PC-9 (cell line): ENCODE measurements around the gene CNN2. TPM values are rescaled to one million over a fixed set of nuclear protein-coding genes. Genes with fewer than 3 reads are reported as not detected.

Source experiments
- BruUV-seq: library from RNA; stranded (reverse); fragments of 400-500 nt; replicated peaks from 2 replicates; lab custom pipeline; 2021; lab: Mats Ljungman, UMichigan
- CTCF ChIA-PET: fragments of 300-600 bp; sonication (Branson Sonifier 250); formaldehyde crosslinking; loops from one replicate; lab custom pipeline; 2022; ENCODE audit warnings: antibody characterized with exemption; lab: Charles Lee
- POLR2A ChIA-PET: fragments of 300-600 bp; sonication (Branson Sonifier 250); formaldehyde crosslinking; loops from one replicate; lab custom pipeline; 2022; ENCODE audit warnings: antibody characterized with exemption; ENCODE audit not compliant: unreplicated experiment; lab: Charles Lee
- DNase-seq, 2 experiments: peaks; one replicate each; pipeline versions ENCODE4 v3.0.0 to v3.0.0-alpha.2; 2015 to 2022; ENCODE audit warnings: mixed read lengths in 1 of 2
- H2AFZ ChIP-seq: fragments of 200-600 bp; sonication (generic); 2 replicates; pipeline ENCODE4 v1.8.1; 2017; ENCODE audit warnings: antibody characterized with exemption
- H3F3A ChIP-seq: fragments of 200-600 bp; sonication (generic); 2 replicates; pipeline ENCODE4 v1.8.1; 2017; ENCODE audit warnings: antibody characterized with exemption, mild to moderate bottlenecking, low read depth; ENCODE audit not compliant: insufficient read depth
- H3K27ac ChIP-seq: fragments of 200-600 bp; sonication (generic); 2 replicates; pipeline ENCODE4 v1.6.1; 2016; ENCODE audit warnings: mixed run types
- H3K27me3 ChIP-seq: fragments of 200-600 bp; sonication (generic); 2 replicates; pipeline ENCODE4 v1.6.1; 2016; ENCODE audit warnings: low read depth, mixed run types; ENCODE audit not compliant: insufficient read depth
- H3K36me3 ChIP-seq: fragments of 200-600 bp; sonication (generic); 2 replicates; pipeline ENCODE4 v1.6.1; 2016; ENCODE audit warnings: low read depth, mixed run types
- H3K4me1 ChIP-seq: fragments of 200-600 bp; sonication (generic); replicated peaks from 2 replicates; pipeline ENCODE4 v1.6.1; 2016; ENCODE audit warnings: mixed run types; ENCODE audit not compliant: insufficient read depth
- H3K4me2 ChIP-seq: fragments of 200-600 bp; sonication (generic); 2 replicates; pipeline ENCODE4 v1.6.1; 2017; ENCODE audit warnings: mixed run types
- H3K4me3 ChIP-seq: fragments of 200-600 bp; sonication (generic); 2 replicates; pipeline ENCODE4 v1.6.1; 2016; ENCODE audit warnings: mixed run types
- H3K79me2 ChIP-seq: fragments of 200-600 bp; sonication (generic); 2 replicates; pipeline ENCODE4 v1.6.1; 2017; ENCODE audit warnings: low read depth, mixed run types
- H3K9me2 ChIP-seq: fragments of 200-600 bp; sonication (generic); 2 replicates; pipeline ENCODE4 v1.8.1; 2017; ENCODE audit warnings: mild to moderate bottlenecking; ENCODE audit not compliant: insufficient read depth
- H3K9me3 ChIP-seq: fragments of 200-600 bp; sonication (generic); 2 replicates; pipeline ENCODE4 v1.8.1; 2016; ENCODE audit warnings: low read depth; ENCODE audit not compliant: insufficient read depth
- H4K20me1 ChIP-seq: fragments of 200-600 bp; sonication (generic); 2 replicates; pipeline ENCODE4 v1.8.1; 2017; ENCODE audit not compliant: insufficient read depth
- CTCF ChIP-seq: fragments of 200-600 bp; sonication (generic); conservative IDR thresholded peaks from 2 replicates; pipeline ENCODE4 v1.6.1; 2017; ENCODE audit warnings: mixed run types, antibody characterized with exemption, mild to moderate bottlenecking, moderate library complexity
- EZH2 ChIP-seq: fragments of 200-600 bp; sonication (generic); IDR thresholded peaks from 2 replicates; pipeline ENCODE4 v1.8.0; 2017; ENCODE audit warnings: antibody characterized with exemption, low read depth
- intact Hi-C: fragments of 100-400 bp; cut with micrococcal nuclease; formaldehyde crosslinking; loops from one replicate; pipeline ENCODE4 v1.10.0; 2022; ENCODE audit not compliant: unreplicated experiment
- total RNA-seq: library from RNA; stranded (reverse); gene quantifications from 2 replicates; pipeline ENCODE4 v1.2.3, GENCODE V29; 2021

CNN2 gene
- total RNA-seq, 1 experiment from 2014 or later, result 206 TPM

GRCh38 chr19:1014161-1015060 is 12.0 kb upstream of the CNN2 start:
- Histone ChIP-seq H4K20me1 (peaks cover 70% of the 10 kb centered on the region), H3K9me2 (no peaks in the 10 kb centered on the region), H3K36me3 (no peaks in the 10 kb centered on the region), H3F3A (peaks cover 8% of the 10 kb centered on the region), H3K27me3 (no peaks in the 10 kb centered on the region), H3K4me3 (no peak overlapping the region), H3K9me3 (no peaks in the 10 kb centered on the region), H3K4me2 (no peak overlapping the region), H3K27ac (no peak overlapping the region), H3K4me1 (peaks cover 33% of the 10 kb centered on the region), H3K79me2 (peaks cover 55% of the 10 kb centered on the region), H2AFZ (no peak overlapping the region)
- intact Hi-C loops, result no loop called here
- no TSS peak for BruUV-seq
- TF ChIP-seq EZH2 (no peak), CTCF (no peak)
- CTCF ChIA-PET, result no interaction called here
- POLR2A ChIA-PET, result interaction anchor here (0.7 kb wide), 1 partner anchor 92 kb away, joined by 7 read pairs; no protein-coding TSS in a partner anchor
- DNase-seq, result no peak

DNA sequence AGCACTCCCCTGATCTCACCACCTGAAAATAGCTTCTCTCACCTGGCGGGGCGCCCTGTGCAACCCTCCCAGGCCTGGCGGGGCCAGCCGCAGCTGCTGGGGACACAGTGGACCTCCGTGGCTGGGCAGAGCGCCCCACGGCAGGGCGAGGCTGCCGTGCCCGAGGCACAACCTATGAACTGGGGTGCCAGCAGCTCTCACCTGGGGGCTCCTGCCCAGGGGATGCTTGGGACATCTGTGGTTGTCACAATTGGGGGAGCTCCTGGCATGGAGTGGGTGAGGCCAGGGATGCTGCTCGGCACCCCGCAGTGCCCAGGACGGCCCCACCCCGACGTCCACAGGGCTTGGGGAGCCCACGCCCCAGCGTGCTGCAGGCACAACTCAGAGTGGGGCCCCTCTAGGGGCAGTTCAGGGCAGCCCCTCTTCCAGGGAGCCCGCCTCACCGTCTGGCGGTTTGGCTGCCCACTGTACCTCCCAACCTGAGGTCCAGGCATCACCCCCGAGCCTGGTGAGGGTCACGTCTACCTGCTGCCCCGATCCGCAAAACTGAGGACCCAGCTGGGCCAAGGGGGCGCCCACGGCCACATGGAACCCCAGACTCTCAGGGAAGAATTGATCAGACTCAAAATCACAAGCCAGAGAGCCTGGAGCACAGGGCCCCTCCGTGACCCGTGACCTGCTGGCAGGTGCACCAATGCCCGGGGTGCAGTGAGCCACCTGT is 11.2 kb upstream of the CNN2 start:
- Histone ChIP-seq H4K20me1 (peaks cover 75% of the 10 kb centered on the region), H3K27me3 (no peaks in the 10 kb centered on the region), H3K4me3 (no peak overlapping the region), H3K4me2 (no peak overlapping the region), H3K36me3 (no peaks in the 10 kb centered on the region), H3K79me2 (peaks cover 63% of the 10 kb centered on the region), H3F3A (peaks cover 8% of the 10 kb centered on the region), H3K9me2 (no peaks in the 10 kb centered on the region), H3K9me3 (no peaks in the 10 kb centered on the region), H2AFZ (no peak overlapping the region), H3K4me1 (peaks cover 37% of the 10 kb centered on the region), H3K27ac (no peak overlapping the region)
- no TSS peak for BruUV-seq
- no peak for DNase-seq
- TF ChIP-seq EZH2 (no peak), CTCF (no peak)
- POLR2A ChIA-PET, result no interaction called here
- intact Hi-C loops, result no loop called here
- CTCF ChIA-PET, result no interaction called here

DNA sequence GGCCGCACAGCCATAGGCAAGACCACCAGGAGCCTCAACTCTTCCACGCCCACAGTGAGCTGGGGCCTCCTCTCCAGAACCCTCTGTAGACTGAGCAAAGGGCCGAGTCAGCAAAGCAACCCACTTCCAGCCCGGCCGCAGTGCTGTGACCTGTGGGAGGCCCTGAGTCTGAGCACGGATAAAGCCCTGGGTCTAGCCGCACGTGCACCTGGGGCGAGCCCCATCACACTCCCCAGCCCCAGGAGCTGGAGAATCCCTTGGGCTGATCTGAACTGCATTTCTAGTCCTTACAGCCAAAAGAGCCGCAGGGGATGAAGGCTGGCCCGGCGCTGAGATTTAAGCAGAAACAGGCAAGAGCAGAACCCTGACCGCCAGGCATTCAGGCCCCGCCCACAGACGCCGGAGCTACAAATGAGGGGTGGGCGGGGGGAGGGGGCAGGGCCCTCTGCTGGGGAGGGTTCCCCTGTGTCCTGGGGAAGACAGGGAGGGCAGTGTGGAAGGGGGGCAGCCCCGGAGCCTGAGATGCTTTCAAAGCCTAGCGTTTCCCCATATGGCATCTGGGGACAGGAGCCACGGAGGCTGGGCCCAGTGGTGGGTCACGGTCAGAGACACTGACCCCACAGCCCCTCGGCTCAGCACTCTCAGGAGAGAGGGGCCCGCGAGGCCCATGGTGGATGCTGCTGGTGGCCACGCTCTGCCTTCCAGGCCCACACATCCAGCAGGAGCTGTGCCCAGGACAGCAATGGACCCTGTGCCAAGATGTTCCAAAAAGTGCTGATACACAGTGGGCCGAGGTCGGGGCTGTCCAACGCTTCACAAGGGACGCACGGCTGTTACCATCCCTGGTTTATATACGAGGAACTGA is 10.4 kb upstream of the CNN2 start:
- Histone ChIP-seq H3K9me3 (no peaks in the 10 kb centered on the region), H2AFZ (no peak overlapping the region), H3K4me3 (no peak overlapping the region), H3K4me1 (peaks cover 37% of the 10 kb centered on the region), H4K20me1 (peaks cover 75% of the 10 kb centered on the region), H3K36me3 (no peaks in the 10 kb centered on the region), H3F3A (peaks cover 8% of the 10 kb centered on the region), H3K9me2 (no peaks in the 10 kb centered on the region), H3K27ac (0 out of 2 replicates have a peak overlapping the region, but pooled peaks have one; percentile 46), H3K4me2 (peak overlapping the region; percentile 95), H3K79me2 (peaks cover 69% of the 10 kb centered on the region), H3K27me3 (no peaks in the 10 kb centered on the region)
- TF ChIP-seq CTCF (no peak), EZH2 (no peak)
- no TSS peak for BruUV-seq
- DNase-seq, result no peak
- CTCF ChIA-PET, result no interaction called here
- intact Hi-C loops, result loop anchor here (2.0 kb wide), 1 partner anchor 87 kb away; the partner anchor contains the start of gene GPX4
- POLR2A ChIA-PET, result interaction anchor here (0.7 kb wide), 1 partner anchor 88 kb away, joined by 3 read pairs; the partner anchor contains the start of gene GPX4
